GM12891 (cell line): ENCODE data around the gene SLC29A4.
"Not testable (repeated sequence)": the region's sequence is repeated elsewhere in the genome, so short reads cannot be mapped to it uniquely, and the experiment has no call there.

Source experiments
- POLR2A ChIP-seq: IDR thresholded peaks from 2 replicates; pipeline ENCODE4 v1.6.1; 2011; ENCODE audit warnings: low read depth, low read length, control low read depth
- POLR2AphosphoS5 ChIP-seq: IDR thresholded peaks from 2 replicates; pipeline ENCODE4 v1.6.1; 2011; ENCODE audit warnings: low read depth, low read length, control low read depth
- SPI1 ChIP-seq: IDR thresholded peaks from 2 replicates; pipeline ENCODE4 v1.6.1; 2011; ENCODE audit warnings: low read depth, low read length, control low read depth

GRCh38 chr7:5312276-5313070 lies 29.7 kb downstream of the SLC29A4 start:
- TF ChIP-seq POLR2AphosphoS5, POLR2A, SPI1: not testable (repeated sequence)
